K562 (cell line): ENCODE measurements around the gene CORO6. TPM values are rescaled to one million over a fixed set of nuclear protein-coding genes. Genes with fewer than 3 reads are reported as not detected.

Experiments used
- ATAC-seq: fragments of 200-7000 bp; cut with Tn5 transposase; 3 replicates; pipeline ENCODE4 v1.9.1; 2020; ENCODE audit warnings: moderate library complexity
- BruUV-seq: library from RNA; stranded (reverse); fragments of 400-500 nt; replicated peaks from 2 replicates; lab custom pipeline; 2021; lab: Mats Ljungman, UMichigan
- CTCF ChIA-PET: fragments of 300-600 bp; formaldehyde crosslinking; extraction: SDS; loops from one replicate; lab custom pipeline; 2021; ENCODE audit warnings: low intra/inter-chr PET ratio; lab: Yijun Ruan, JAX
- POLR2A ChIA-PET: fragments of 300-600, 350-650 bp; sonication (Branson Sonifier 250); formaldehyde crosslinking; extraction: SDS; loops from one replicate; lab custom pipeline; 2021; ENCODE audit warnings: antibody characterized with exemption, inconsistent platforms; lab: Yijun Ruan, JAX
- DNase-seq, 4 experiments: peaks; one replicate each; pipeline versions ENCODE4 v3.0.0 to v3.0.0-alpha.2; 2011 to 2018; ENCODE audit warnings: low spot score in 3 of 4, mixed read lengths in 3 of 4; ENCODE audit errors: extremely low read depth in 1 of 4
- FAIRE-seq: peaks from 2 replicates; lab custom pipeline; 2011; peaks lifted over from hg19 to GRCh38; lab: Jason Lieb, UNC
- H2AFZ ChIP-seq: 2 replicates; pipeline ENCODE4 v1.6.0; 2011; ENCODE audit warnings: low read depth, low read length, control low read depth, inconsistent platforms
- H3K27ac ChIP-seq: fragments of 200-600 bp; 3 replicates; pipeline ENCODE4 v1.8.0; 2011; ENCODE audit warnings: low read depth, mild to moderate bottlenecking, control low read depth, inconsistent platforms, low read length, moderate library complexity, mixed read lengths; ENCODE audit errors: extremely low read depth
- H3K27me3 ChIP-seq, 2 experiments: fragments of 300-600 bp in 1 of 2; 2 replicates in 1 of 2; 3 replicates in 1 of 2; pipeline versions ENCODE4 v1.6.0 to v1.8.0; 2011; ENCODE audit warnings: inconsistent platforms in 2 of 2, low read length in 2 of 2, mild to moderate bottlenecking in 1 of 2, mixed read lengths in 1 of 2, moderate library complexity in 1 of 2; ENCODE audit not compliant: control insufficient read depth in 2 of 2, insufficient read depth in 2 of 2
- H3K36me3 ChIP-seq: fragments of 300-600 bp; 3 replicates; pipeline ENCODE4 v1.8.0; 2011; ENCODE audit warnings: mild to moderate bottlenecking, low read length, inconsistent platforms; ENCODE audit not compliant: control insufficient read depth, insufficient read depth
- H3K4me1 ChIP-seq, 2 experiments: fragments of 200-600 bp in 1 of 2; replicated peaks in 1 of 2; 2 replicates in 1 of 2; 3 replicates in 1 of 2; pipeline versions ENCODE4 v1.5.1 to v1.8.0; 2011; ENCODE audit warnings: inconsistent platforms in 2 of 2, low read length in 2 of 2, mild to moderate bottlenecking in 1 of 2, mixed read lengths in 1 of 2, moderate library complexity in 1 of 2; ENCODE audit not compliant: control insufficient read depth in 2 of 2, insufficient read depth in 2 of 2
- H3K4me2 ChIP-seq: 2 replicates; pipeline ENCODE4 v1.6.1; 2011; ENCODE audit warnings: low read length, control low read depth, inconsistent platforms, mixed read lengths; ENCODE audit not compliant: insufficient read depth
- H3K4me3 ChIP-seq: fragments of 200-600 bp; sonication (generic), shearing (Covaris generic); 2 replicates; pipeline ENCODE4 v1.5.1; 2016; ENCODE audit warnings: control low read depth, inconsistent platforms
- H3K79me2 ChIP-seq: fragments of 200-600 bp; 3 replicates; pipeline ENCODE4 v1.8.0; 2011; ENCODE audit warnings: low read length, inconsistent platforms; ENCODE audit not compliant: control insufficient read depth, insufficient read depth
- H3K9ac ChIP-seq, 2 experiments: 2 replicates each; pipeline versions ENCODE4 v1.6.0 to v1.6.1; 2011; ENCODE audit warnings: low read depth in 2 of 2, low read length in 2 of 2, control low read depth in 1 of 2, inconsistent platforms in 1 of 2, mild to moderate bottlenecking in 1 of 2, mixed read lengths in 1 of 2; ENCODE audit not compliant: insufficient read depth in 1 of 2
- H3K9me1 ChIP-seq: one replicate; pipeline ENCODE4 v1.6.0; 2011; ENCODE audit warnings: inconsistent platforms, mild to moderate bottlenecking, low read length, moderate library complexity; ENCODE audit not compliant: control insufficient read depth, insufficient read depth
- H3K9me3 ChIP-seq: replicated peaks from 2 replicates; pipeline ENCODE4 v1.5.1; 2011; ENCODE audit warnings: low read depth, low read length, inconsistent platforms; ENCODE audit not compliant: control insufficient read depth, insufficient read depth
- H4K20me1 ChIP-seq: replicated peaks from 2 replicates; pipeline ENCODE4 v1.6.1; 2011; ENCODE audit warnings: low read length, inconsistent platforms, mixed read lengths; ENCODE audit not compliant: control insufficient read depth, insufficient read depth
- ARID1B ChIP-seq: fragments of 450-650 bp; IDR thresholded peaks from 2 replicates; pipeline ENCODE4 v1.6.1; 2016; ENCODE audit warnings: antibody characterized with exemption, mild to moderate bottlenecking, inconsistent platforms
- ESRRA ChIP-seq: fragments of 450-650 bp; IDR thresholded peaks from 2 replicates; pipeline ENCODE4 v1.6.1; 2014; ENCODE audit warnings: low read depth, mild to moderate bottlenecking, moderate library complexity, borderline replicate concordance
- FOSL1 ChIP-seq: fragments of 200-800 bp; sonication (Bioruptor generic); conservative IDR thresholded peaks from 2 replicates; pipeline ENCODE4 v1.6.1; 2016; ENCODE audit warnings: missing genetic modification characterization, missing compliant biosample characterization
- JUND ChIP-seq, 2 experiments: IDR thresholded peaks; 2 replicates in 1 of 2; 3 replicates in 1 of 2; pipeline ENCODE4 v1.6.1; 2011; ENCODE audit warnings: borderline replicate concordance in 2 of 2, low read depth in 2 of 2, low read length in 2 of 2, improper control_type of control experiment in 1 of 2, missing biosample characterization in 1 of 2, missing genetic modification characterization in 1 of 2, missing genetic modification reagents in 1 of 2
- NELFE ChIP-seq: IDR thresholded peaks from 2 replicates; pipeline ENCODE4 v1.6.1; 2011; ENCODE audit warnings: mild to moderate bottlenecking; ENCODE audit not compliant: insufficient read depth, insufficient read length
- NR2C1 ChIP-seq, 2 experiments: fragments of 450-650 bp; IDR thresholded peaks; 2 replicates each; pipeline ENCODE4 v1.6.1; 2017; ENCODE audit warnings: mild to moderate bottlenecking in 2 of 2, antibody characterized with exemption in 1 of 2, inconsistent platforms in 1 of 2, missing compliant biosample characterization in 1 of 2, missing genetic modification characterization in 1 of 2
- NRF1 ChIP-seq, 2 experiments: fragments of 450-650 bp; IDR thresholded peaks in 1 of 2; conservative IDR thresholded peaks in 1 of 2; 2 replicates each; pipeline ENCODE4 v1.6.1; 2014; ENCODE audit warnings: mild to moderate bottlenecking in 2 of 2
- PHF20 ChIP-seq: fragments of 450-650 bp; IDR thresholded peaks from 2 replicates; pipeline ENCODE4 v1.6.1; 2018; ENCODE audit not compliant: partially characterized antibody
- PTBP1 ChIP-seq: fragments of 200-400 bp; formaldehyde crosslinking; IDR thresholded peaks from 2 replicates; pipeline ENCODE4 v1.6.1; 2017; ENCODE audit warnings: low read depth, low read length
- SMARCA4 ChIP-seq: fragments of 450-650 bp; IDR thresholded peaks from 2 replicates; pipeline ENCODE4 v1.6.1; 2016
- SMARCE1 ChIP-seq: fragments of 450-650 bp; IDR thresholded peaks from 2 replicates; pipeline ENCODE4 v1.7.1; 2016; ENCODE audit warnings: mild to moderate bottlenecking
- SOX6 ChIP-seq: fragments of 450-650 bp; IDR thresholded peaks from 2 replicates; pipeline ENCODE4 v1.6.1; 2014; ENCODE audit warnings: mild to moderate bottlenecking
- STAT6 ChIP-seq: sonication (generic); formaldehyde crosslinking; IDR thresholded peaks from 2 replicates; pipeline ENCODE4 v1.8.1; 2023; ENCODE audit warnings: mild to moderate bottlenecking, missing genetic modification reagents
- TAF7 ChIP-seq: fragments of 450-650 bp; IDR thresholded peaks from 2 replicates; pipeline ENCODE4 v1.6.1; 2016; ENCODE audit warnings: missing genetic modification characterization, missing compliant biosample characterization
- TSC22D4 ChIP-seq: fragments of 450-650 bp; IDR thresholded peaks from 2 replicates; pipeline ENCODE4 v1.6.1; 2016; ENCODE audit warnings: missing genetic modification characterization, missing biosample characterization, control low read depth
- ZBTB43 ChIP-seq: sonication (generic); formaldehyde crosslinking; IDR thresholded peaks from 2 replicates; pipeline ENCODE4 v1.8.0; 2023; ENCODE audit warnings: mild to moderate bottlenecking, missing genetic modification reagents
- ZEB2 ChIP-seq: fragments of 450-650 bp; IDR thresholded peaks from 2 replicates; pipeline ENCODE4 v1.6.1; 2016
- ZFP30 ChIP-seq: fragments of 250-450 bp; sonication (Bioruptor Pico); IDR thresholded peaks from 2 replicates; pipeline ENCODE4 v1.8.0; 2022; ENCODE audit warnings: moderate library complexity, mild to moderate bottlenecking, inconsistent platforms, borderline replicate concordance
- ZNF134 ChIP-seq: fragments of 250-450 bp; sonication (Bioruptor Pico); conservative IDR thresholded peaks from 2 replicates; pipeline ENCODE4 v1.4.0; 2020
- ZNF384 ChIP-seq: IDR thresholded peaks from 2 replicates; pipeline ENCODE4 v1.6.1; 2012; ENCODE audit warnings: low read depth, low read length, improper control_type of control experiment
- WGBS: fragments of 100-300 bp; shearing (Covaris generic); methylation state at CpG from one replicate; pipeline ENCODE4 v1.1.6; 2016; ENCODE audit warnings: low coverage, mixed read lengths; ENCODE audit not compliant: insufficient coverage; ENCODE audit errors: missing lambda C conversion rate; 5-methylcytosine and 5-hydroxymethylcytosine counted together
- in situ Hi-C: fragments of 300-500 bp; cut with MboI; formaldehyde crosslinking; loops from 4 replicates; pipeline ENCODE4 v1.15.0; 2018; ENCODE audit warnings: inconsistent platforms, mixed read lengths
- intact Hi-C: fragments of 100-400 bp; cut with micrococcal nuclease; formaldehyde crosslinking; loops from 2 replicates; pipeline ENCODE4 v1.14.2; 2022
- polyA plus RNA-seq, 8 experiments: library from polyadenylated mRNA; depleted of rRNA in 4 of 8; stranded (reverse) in 5 of 8; unstranded in 3 of 8; fragments of >200 nt; fragmentation: Nextera tagmentation in 2 of 8; fragmentation: Illumina TruSeq in 1 of 8; extraction: Ambion mirVana in 2 of 8; extraction: Trizol in 1 of 8; gene quantifications; 2 replicates each; pipeline versions ENCODE4 v1.2.1 to v1.2.3, GENCODE V29; 2011 to 2014; ENCODE audit warnings: inconsistent platforms in 1 of 8, missing spikeins in 1 of 8
- total RNA-seq, 7 experiments: library from RNA; depleted of rRNA in 6 of 7; stranded (reverse); fragments of >200 nt in 6 of 7; fragmentation: Illumina TruSeq in 2 of 7; extraction: Trizol in 2 of 7; gene quantifications; 2 replicates each; pipeline versions ENCODE4 v1.2.1 to v1.2.3, GENCODE V29; 2011 to 2021; ENCODE audit warnings: low replicate concordance in 1 of 7

CORO6 gene
- total and polyA plus RNA-seq, 9 of the 15 experiments (the other 6 are each of a cell fraction or from before 2014, with no cell fraction given), result 0.04 to 11.9 (median 2.4) TPM

GRCh38 chr17:29620271-29620670 is 2.4 kb downstream of the CORO6 start:
- Histone ChIP-seq H4K20me1 (no peaks in the 10 kb centered on the region; the same call in 1 of the 2 replicates), H3K9me3 (no peaks in the 10 kb centered on the region), H3K9ac (no peak overlapping the region), H3K27me3 (no peaks in the 10 kb centered on the region), H3K9me1 (no peaks in the 10 kb centered on the region), H3K36me3 (no peaks in the 10 kb centered on the region), H3K27ac (no peak overlapping the region), H3K4me3 (no peak overlapping the region), H3K4me1 (peaks cover 28 to 63% of the 10 kb centered on the region in 2 experiments), H2AFZ (peak overlapping the region; percentile 1; the same call in 1 of the 2 replicates), H3K79me2 (no peaks in the 10 kb centered on the region), H3K4me2 (no peak overlapping the region)
- POLR2A ChIA-PET, result interaction anchor here (0.6 to 1.2 kb wide), 2 partner anchors 13 to 19 kb away, joined by 3 to 7 read pairs; no protein-coding TSS in a partner anchor
- DNase-seq (peak in 3 of 4 experiments; percentile 20 to 65 (median 64)), ATAC-seq (no peak), FAIRE-seq (peak; percentile 23)
- BruUV-seq, result no TSS peak
- CTCF ChIA-PET, result interaction anchor here (0.9 kb wide), 1 partner anchor 186 kb away, joined by 3 read pairs; no protein-coding TSS in a partner anchor
- intact Hi-C loops, result no loop called here
- in situ Hi-C loops, result no loop called here
- 27% methylated on average over 4 of the region's 4 CpGs for WGBS
- 0 out of 2 replicates have a peak, but pooled peaks have one; percentile 37 for TF ChIP-seq SMARCE1
- TF ChIP-seq ZNF384, result no peak
- no peak for TF ChIP-seq PTBP1
- TF ChIP-seq FOSL1 (tag), result peak; percentile 70
- peak; percentile 69; the same call in 1 of the 2 replicates for TF ChIP-seq ESRRA
- TF ChIP-seq NRF1 (conservative IDR thresholded peaks at IDR 0.05 in 1 of 2, IDR thresholded peaks at IDR 0.05 in 1 of 2), result 0 out of 4 replicates have a peak, but pooled peaks of 1 of the 2 experiments have one; percentile 11
- no peak for TF ChIP-seq NELFE
- TF ChIP-seq SMARCA4, result peak; percentile 43; the same call in 1 of the 2 replicates
- TF ChIP-seq NR2C1 (IDR thresholded peaks at IDR 0.05), result no peak
- TF ChIP-seq NR2C1 (tag; IDR thresholded peaks at IDR 0.05), result peak; percentile 49; the same call in 1 of the 2 replicates
- TF ChIP-seq ZEB2, result peak; percentile 85
- no peak for TF ChIP-seq ZFP30
- no peak for TF ChIP-seq TSC22D4
- no peak for TF ChIP-seq ZBTB43 (CRISPR knock-in tag)
- TF ChIP-seq ARID1B, result peak; percentile 33; the same call in 1 of the 2 replicates
- TF ChIP-seq JUND (IDR thresholded peaks at IDR 0.05; ENCODE audit: borderline replicate concordance, low read depth, low read length), result peak; percentile 88
- TF ChIP-seq JUND (tag; IDR thresholded peaks at IDR 0.05; ENCODE audit: borderline replicate concordance, low read depth, low read length), result peak; percentile 86; the same call in 2 of the 3 replicates
- TF ChIP-seq SOX6, result peak; percentile 52; the same call in 1 of the 2 replicates
- TF ChIP-seq ZNF134 (CRISPR knock-in tag), result no peak
- no peak for TF ChIP-seq STAT6 (CRISPR knock-in tag)
- TF ChIP-seq PHF20, result no peak
- TF ChIP-seq TAF7 (tag), result no peak
